GM10248 (cell line): ENCODE results near the gene CACNA1E.

ENCODE experiments used
- CTCF ChIA-PET: fragments of 300-600 bp; sonication (Branson Sonifier 250); formaldehyde crosslinking; extraction: SDS; loops from one replicate; lab custom pipeline; 2021; ENCODE audit warnings: antibody characterized with exemption; lab: Yijun Ruan, JAX
- POLR2A ChIA-PET: fragments of 350-650 bp; sonication (Branson Sonifier 250); formaldehyde crosslinking; extraction: SDS; loops from one replicate; lab custom pipeline; 2020; ENCODE audit warnings: antibody characterized with exemption; lab: Yijun Ruan, JAX
- DNase-seq: peaks from one replicate; pipeline ENCODE4 v3.0.0; 2012; ENCODE audit errors: extremely low spot score
- CTCF ChIP-seq: IDR thresholded peaks from 2 replicates; pipeline ENCODE4 v1.5.1; 2012; ENCODE audit warnings: mild to moderate bottlenecking, low read depth; ENCODE audit errors: extremely low read depth, missing control alignments, control extremely low read depth

CACNA1E gene

GRCh38 chr1:181778640-181779260, 295.4 kb downstream of the CACNA1E start:
- ChIA-PET POLR2A (no interaction called here), CTCF (interaction anchor here (0.8 to 1.8 kb wide), 3 partner anchors 12 to 178 kb away, joined by 3 to 5 read pairs (median 3); no protein-coding TSS in a partner anchor)
- TF ChIP-seq CTCF = no peak
- no peak for DNase-seq

GRCh38 chr1:181779343-181779742, 296.0 kb downstream of the CACNA1E start:
- ChIA-PET POLR2A (no interaction called here), CTCF (interaction anchor here (0.8 to 1.8 kb wide), 5 partner anchors 9 to 178 kb away, joined by 3 to 5 read pairs (median 3); no protein-coding TSS in a partner anchor)
- TF ChIP-seq CTCF = no peak
- DNase-seq = no peak

DNA sequence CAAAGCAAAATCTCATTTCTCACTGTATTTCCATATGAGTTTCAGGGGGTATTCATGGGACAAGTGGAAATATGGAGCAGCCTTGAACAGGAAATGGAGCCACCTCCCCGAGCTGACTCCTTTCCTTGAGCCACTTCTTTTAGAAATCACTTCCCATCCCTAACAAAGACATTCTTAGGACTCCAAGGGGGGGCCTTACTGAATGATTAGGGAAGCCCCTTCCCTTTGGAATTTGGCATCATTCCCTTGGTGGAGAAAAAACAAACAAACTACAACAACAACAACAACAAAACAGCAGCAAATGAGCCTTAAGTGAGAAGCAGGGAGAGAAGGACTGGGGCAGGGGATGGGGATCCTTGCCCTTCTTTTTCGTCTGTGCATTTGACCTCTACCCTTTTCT, 299.9 kb downstream of the CACNA1E start:
- TF ChIP-seq CTCF = no peak
- CTCF ChIA-PET = interaction anchor here (1.0 to 1.5 kb wide), 3 partner anchors 10 to 298 kb away, joined by 3 read pairs; no protein-coding TSS in a partner anchor
- POLR2A ChIA-PET = no interaction called here
- DNase-seq = no peak

DNA sequence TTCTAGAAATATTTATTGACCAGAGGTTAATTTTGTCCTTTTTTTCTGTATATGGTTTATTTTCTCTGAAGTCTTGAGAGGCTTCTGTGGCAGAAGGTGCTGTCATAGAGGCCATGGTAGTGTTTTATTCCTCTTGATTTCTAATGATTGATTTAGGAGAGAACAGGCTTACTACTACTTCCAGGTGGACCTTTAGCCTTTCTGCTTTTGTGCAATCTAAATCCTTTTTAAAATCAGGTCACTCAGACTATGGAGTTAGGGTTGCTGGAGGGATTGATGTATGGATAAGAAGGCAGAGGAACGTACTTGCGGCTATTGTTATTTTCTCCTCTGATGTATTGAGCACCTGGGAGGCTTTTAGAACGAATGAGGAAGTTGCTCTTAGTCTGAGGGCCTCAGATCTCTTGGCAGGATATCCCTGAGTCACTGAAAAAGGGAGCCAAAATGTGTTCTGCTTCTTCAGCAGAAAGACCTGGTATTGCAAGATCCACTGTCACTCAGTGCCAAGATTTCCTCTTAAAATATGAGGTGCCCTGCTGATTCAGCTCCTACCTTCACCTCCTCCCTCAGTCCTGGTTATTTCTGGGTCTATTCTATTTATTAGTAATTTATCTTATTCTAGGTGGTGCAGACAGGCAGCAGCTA, 300.8 kb downstream of the CACNA1E start:
- no peak for DNase-seq
- TF ChIP-seq CTCF = no peak
- ChIA-PET CTCF (interaction anchor here (0.8 to 1.5 kb wide), 2 partner anchors 11 to 16 kb away, joined by 3 read pairs; no protein-coding TSS in a partner anchor), POLR2A (no interaction called here)

- no peak for DNase-seq
- POLR2A ChIA-PET = no interaction called here
- no peak for TF ChIP-seq CTCF
- CTCF ChIA-PET = no interaction called here
Measured at GRCh38 chr1:181789395-181789794, 306.1 kb downstream of the CACNA1E start.

DNA sequence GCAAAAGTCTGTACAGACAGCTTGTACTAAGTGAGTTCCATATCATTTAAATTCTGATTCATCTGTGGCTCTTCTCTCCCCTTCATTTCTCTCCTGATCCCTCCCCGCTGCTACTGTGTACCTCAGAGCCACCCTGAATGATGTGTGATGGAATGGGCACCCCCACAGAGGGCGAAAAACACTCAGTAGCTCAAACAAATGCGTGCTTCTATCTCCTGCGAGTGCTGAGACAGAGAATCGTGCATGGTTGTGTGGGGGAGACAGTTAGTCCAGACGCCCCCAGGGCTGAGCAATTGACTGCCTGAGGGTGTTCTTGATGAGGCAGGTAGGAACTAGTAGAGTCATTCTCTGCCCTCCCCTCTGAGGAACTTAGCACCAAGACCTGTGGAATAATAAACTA, 308.4 kb downstream of the CACNA1E start:
- no peak for TF ChIP-seq CTCF
- ChIA-PET CTCF (interaction anchor here (0.8 kb wide), 1 partner anchor 31 kb away, joined by 3 read pairs; no protein-coding TSS in a partner anchor), POLR2A (no interaction called here)
- no peak for DNase-seq
